Stomach (tissue), 9 donors: Measurements from ENCODE around the gene ANKDD1B. TPM values are rescaled to one million over a fixed set of nuclear protein-coding genes. Genes with fewer than 3 reads are reported as not detected.
A peak's percentile ranks its signal among the peaks of the same experiment; 100 is the strongest.
"Not testable (repeated sequence)": the region's sequence is repeated elsewhere in the genome, so short reads cannot be mapped to it uniquely, and the experiment has no call there.

Experiments used
- DNase-seq, 2 donors: peaks; one replicate each; pipeline versions ENCODE4 v3.0.0 to v3.0.0-alpha.2; 2013 to 2019
- H3K27ac ChIP-seq, 5 donors: fragments of 200-600 bp in 4 of 5; sonication (generic) in 4 of 5; one replicate each; pipeline ENCODE4 v1.5.1; 2013 to 2019; ENCODE audit warnings: mild to moderate bottlenecking in 1 of 5, moderate library complexity in 1 of 5
- H3K27me3 ChIP-seq, 3 donors: fragments of 200-600 bp; sonication (generic); one replicate each; pipeline ENCODE4 v1.5.1; 2017 to 2019; ENCODE audit warnings: mixed run types in 1 of 3
- H3K36me3 ChIP-seq, 4 donors: fragments of 200-600 bp; sonication (generic); 1 replicate in 3 of 4; 2 replicates in 1 of 4; pipeline ENCODE4 v1.5.1; 2016 to 2019
- H3K4me1 ChIP-seq, 4 donors: fragments of 200-600 bp; sonication (generic); one replicate each; pipeline ENCODE4 v1.5.1; 2016 to 2019
- H3K4me3 ChIP-seq, 4 donors: fragments of 200-600 bp; sonication (generic) in 3 of 4; one replicate each; pipeline ENCODE4 v1.5.1; 2016 to 2019; ENCODE audit warnings: mild to moderate bottlenecking in 1 of 4
- H3K9me3 ChIP-seq, 4 donors: fragments of 200-600 bp; sonication (generic); one replicate each; pipeline ENCODE4 v1.5.1; 2016 to 2019
- EP300 ChIP-seq: sonication (generic); formaldehyde crosslinking; IDR thresholded peaks from one replicate; pipeline ENCODE4 v1.6.1; 2017; ENCODE audit warnings: antibody characterized with exemption
- POLR2A ChIP-seq, 4 donors: fragments of 450-650 bp; IDR thresholded peaks; one replicate each; pipeline ENCODE4 v1.6.1; 2016; ENCODE audit warnings: antibody characterized with exemption in 4 of 4, control low read depth in 2 of 4, mild to moderate bottlenecking in 1 of 4, moderate library complexity in 1 of 4
- POLR2AphosphoS5 ChIP-seq, 3 donors: sonication (generic); formaldehyde crosslinking; IDR thresholded peaks; one replicate each; pipeline ENCODE4 v1.6.1; 2016; ENCODE audit warnings: antibody characterized with exemption in 3 of 3
- WGBS, 5 donors: extraction: QIAGEN DNeasy Blood & Tissue Kit in 3 of 5; methylation state at CpG; one replicate each; pipeline versions ENCODE4 v1.1.5 to v1.1.7; 2013 to 2018; 5-methylcytosine and 5-hydroxymethylcytosine counted together
- intact Hi-C: fragments of 100-400 bp; cut with DNase I; formaldehyde crosslinking; loops from one replicate; pipeline ENCODE4 v1.15.1; 2023; ENCODE audit warnings: low total_unique reads
- polyA plus RNA-seq, 3 donors: library from polyadenylated mRNA; stranded (reverse); fragments of 200-250 nt; gene quantifications; one replicate each; pipeline ENCODE4 v1.2.3, GENCODE V29; 2013
- total RNA-seq, 5 donors: library from RNA; depleted of rRNA; stranded (reverse); fragments of >200 nt; gene quantifications; one replicate each; pipeline versions ENCODE4 v1.1.0 to v1.2.3, GENCODE V29; 2014 to 2016
- TF ChIP-seq, protein P1 (sequence below), 7 experiments: fragments of 450-650 bp in 4 of 7; fragments of 200-600 bp in 3 of 7; sonication (generic) in 3 of 7; IDR thresholded peaks; one replicate each; pipeline ENCODE4 v1.5.1; 2016 to 2019; ENCODE audit warnings: antibody characterized with exemption in 7 of 7, control low read depth in 2 of 7, mild to moderate bottlenecking in 1 of 7
- donor health status: healthy with polysubstance abuse.
- donor health status: Bipolar disorder and iron deficiency.
- donor health status: healthy.

ANKDD1B gene
- total and polyA plus RNA-seq, 8 donors: 0.37 to 11.6 (median 3.6) TPM; not detected in 2

DNA sequence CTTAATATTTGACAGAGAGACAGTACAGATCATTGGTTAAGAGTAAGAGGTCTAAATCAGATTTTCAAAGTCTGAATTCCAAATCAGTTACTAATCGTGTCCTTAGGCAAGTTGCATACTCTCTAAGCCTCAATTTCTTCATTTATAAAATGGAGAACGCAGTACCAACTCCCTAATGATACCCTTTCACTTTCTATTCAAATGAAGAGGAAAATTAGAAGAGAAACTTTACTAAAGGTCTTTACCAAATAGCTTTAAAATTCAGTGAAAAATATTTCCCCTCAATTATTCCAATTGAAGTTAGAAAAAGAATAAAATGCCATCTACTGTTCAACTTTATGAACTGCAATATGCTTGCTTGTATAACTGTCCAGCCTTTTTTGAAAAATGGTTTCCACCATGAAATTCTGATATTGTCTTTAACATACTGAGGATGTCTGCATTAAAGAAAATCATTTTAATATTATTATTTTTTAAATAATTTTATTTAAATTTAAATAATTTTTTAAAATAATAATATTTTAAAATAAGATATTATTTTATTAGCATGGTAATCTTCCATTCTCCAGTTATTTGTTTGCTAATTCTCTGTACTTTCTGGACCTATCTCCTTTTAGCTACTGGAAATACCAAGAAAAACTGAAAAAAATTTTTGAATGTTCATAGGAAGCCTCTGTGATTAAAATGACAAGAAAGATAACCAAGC lies 70.0 kb downstream of the ANKDD1B start:
- Histone ChIP-seq H3K27me3 (no peaks in the 10 kb centered on the region), H3K27ac (peak overlapping the region in 1 of 5 donors; percentile 36), H3K36me3 (peaks cover 0 to 37% (median 30%) of the 10 kb centered on the region in 4 donors), H3K4me3 (no peak overlapping the region), H3K9me3 (no peaks in the 10 kb centered on the region), H3K4me1 (peaks cover 0 to 5% (median 0%) of the 10 kb centered on the region in 4 donors)
- WGBS, 5 donors: 34 to 69% (median 62%) methylated on average over 2 of the region's 2 CpGs
- intact Hi-C loops: no loop called here
- TF ChIP-seq, protein P1, sequence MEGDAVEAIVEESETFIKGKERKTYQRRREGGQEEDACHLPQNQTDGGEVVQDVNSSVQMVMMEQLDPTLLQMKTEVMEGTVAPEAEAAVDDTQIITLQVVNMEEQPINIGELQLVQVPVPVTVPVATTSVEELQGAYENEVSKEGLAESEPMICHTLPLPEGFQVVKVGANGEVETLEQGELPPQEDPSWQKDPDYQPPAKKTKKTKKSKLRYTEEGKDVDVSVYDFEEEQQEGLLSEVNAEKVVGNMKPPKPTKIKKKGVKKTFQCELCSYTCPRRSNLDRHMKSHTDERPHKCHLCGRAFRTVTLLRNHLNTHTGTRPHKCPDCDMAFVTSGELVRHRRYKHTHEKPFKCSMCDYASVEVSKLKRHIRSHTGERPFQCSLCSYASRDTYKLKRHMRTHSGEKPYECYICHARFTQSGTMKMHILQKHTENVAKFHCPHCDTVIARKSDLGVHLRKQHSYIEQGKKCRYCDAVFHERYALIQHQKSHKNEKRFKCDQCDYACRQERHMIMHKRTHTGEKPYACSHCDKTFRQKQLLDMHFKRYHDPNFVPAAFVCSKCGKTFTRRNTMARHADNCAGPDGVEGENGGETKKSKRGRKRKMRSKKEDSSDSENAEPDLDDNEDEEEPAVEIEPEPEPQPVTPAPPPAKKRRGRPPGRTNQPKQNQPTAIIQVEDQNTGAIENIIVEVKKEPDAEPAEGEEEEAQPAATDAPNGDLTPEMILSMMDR (IDR thresholded peaks at IDR 0.05): peak in 5 of 7 experiments; percentile 7 to 85 (median 62)
- no peak for TF ChIP-seq POLR2AphosphoS5 (IDR thresholded peaks at IDR 0.05)
- DNase-seq: peak in 1 of 2 donors; percentile 71

DNA sequence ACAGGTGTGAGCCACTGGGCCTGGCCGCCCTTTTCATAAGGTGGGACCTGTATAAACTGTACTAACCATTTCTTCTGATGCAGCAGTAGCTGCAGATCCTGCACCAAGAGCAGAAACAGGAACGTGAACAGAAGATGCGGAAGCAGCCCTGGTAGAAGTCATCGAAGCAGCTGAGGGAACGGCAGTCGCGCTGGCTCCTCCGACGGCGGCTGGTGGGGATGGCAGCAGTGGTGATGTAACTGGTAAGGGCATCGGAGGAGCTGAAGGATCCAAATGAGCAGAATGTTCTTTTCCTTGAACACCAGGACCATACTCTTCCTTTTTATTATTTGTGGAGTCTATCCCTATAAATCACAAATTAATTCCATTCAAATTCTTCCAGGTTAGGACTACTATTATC lies 73.9 kb downstream of the ANKDD1B start:
- DNase-seq: no peak
- Histone ChIP-seq H3K9me3 (no peaks in the 10 kb centered on the region), H3K36me3 (peaks cover 4 to 67% (median 61%) of the 10 kb centered on the region in 4 donors), H3K27me3 (no peaks in the 10 kb centered on the region), H3K27ac (no peak overlapping the region), H3K4me1 (peaks cover 0 to 5% (median 0%) of the 10 kb centered on the region in 4 donors), H3K4me3 (no peak overlapping the region)
- intact Hi-C loops: no loop called here
- 97 to 99% (median 98%) methylated on average over 11 of the region's 11 CpGs for WGBS, 5 donors
- no peak for TF ChIP-seq POLR2A (IDR thresholded peaks at IDR 0.05)
- TF ChIP-seq, protein P1 (IDR thresholded peaks at IDR 0.05): no peak

DNA sequence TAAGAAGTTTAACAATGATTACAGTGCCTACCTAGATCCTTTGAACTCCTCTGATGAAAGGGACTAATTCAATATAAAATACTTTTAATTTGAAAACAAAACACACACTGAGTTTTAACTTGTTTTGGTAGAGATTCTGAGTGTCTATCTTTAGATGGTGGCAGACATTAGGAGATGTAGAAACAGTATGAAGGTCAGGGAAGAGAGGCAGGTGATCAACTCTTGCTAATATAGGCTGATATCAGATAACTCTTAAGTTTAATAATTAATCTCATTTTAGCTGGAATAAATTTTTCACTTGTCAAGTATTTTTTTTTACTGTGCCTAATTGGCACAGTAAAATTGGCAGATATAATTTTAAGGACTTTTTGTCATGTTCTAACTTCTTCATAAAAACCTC lies 75.2 kb downstream of the ANKDD1B start:
- intact Hi-C loops: no loop called here
- no peak for DNase-seq
- Histone ChIP-seq H3K36me3 (peaks cover 4 to 73% (median 69%) of the 10 kb centered on the region in 4 donors), H3K9me3 (no peaks in the 10 kb centered on the region), H3K27ac (no peak overlapping the region), H3K4me3 (no peak overlapping the region), H3K27me3 (no peaks in the 10 kb centered on the region), H3K4me1 (no peaks in the 10 kb centered on the region)
- TF ChIP-seq POLR2AphosphoS5 (IDR thresholded peaks at IDR 0.05) (no peak), EP300 (no peak), POLR2A (IDR thresholded peaks at IDR 0.05) (no peak)
- TF ChIP-seq, protein P1 (IDR thresholded peaks at IDR 0.05): no peak

DNA sequence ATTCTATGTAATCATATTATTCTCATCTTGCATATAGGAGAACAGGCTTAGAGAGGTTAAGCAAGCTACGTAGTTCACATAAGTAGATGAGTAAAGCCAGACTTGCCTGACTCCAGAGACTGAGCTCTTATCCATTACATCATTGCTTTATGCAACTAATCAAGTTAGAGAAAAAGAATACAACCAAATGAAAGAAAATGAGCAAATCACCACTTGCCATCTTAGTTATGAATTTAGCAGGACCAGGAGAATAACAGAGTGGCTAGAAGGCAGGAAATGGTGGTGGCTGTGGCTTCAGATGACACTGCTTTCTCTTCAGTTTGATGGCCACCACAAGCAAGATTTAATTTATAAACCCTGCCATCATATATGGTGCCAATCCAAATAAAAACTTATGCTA lies 79.4 kb downstream of the ANKDD1B start:
- Histone ChIP-seq H3K36me3 (peaks cover 4 to 84% (median 68%) of the 10 kb centered on the region in 4 donors), H3K27me3 (no peaks in the 10 kb centered on the region), H3K9me3 (no peaks in the 10 kb centered on the region), H3K4me1 (no peaks in the 10 kb centered on the region), H3K4me3 (no peak overlapping the region), H3K27ac (no peak overlapping the region)
- TF ChIP-seq POLR2A (IDR thresholded peaks at IDR 0.05): no peak
- DNase-seq: no peak
- WGBS, 5 donors: 89 to 98% (median 96%) methylated on average over 1 of the region's 1 CpG
- intact Hi-C loops: no loop called here

DNA sequence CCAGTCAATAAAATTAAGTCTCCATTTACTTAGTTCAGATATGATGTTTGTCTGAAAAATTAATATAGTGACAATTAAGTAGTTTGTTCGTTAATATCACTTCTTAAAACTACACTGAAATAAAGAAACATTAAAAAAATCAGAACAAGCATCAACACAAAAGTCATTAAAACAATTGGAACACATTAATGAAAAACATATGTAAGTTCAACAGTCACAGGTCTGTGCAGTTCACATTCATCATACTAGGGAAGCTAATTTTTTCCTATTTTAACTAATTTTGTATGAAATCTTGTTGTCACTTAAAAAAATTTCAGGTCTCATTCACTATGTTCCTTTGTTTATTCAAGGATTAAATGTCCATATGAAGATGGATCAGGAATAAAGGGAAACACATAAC lies 83.5 kb downstream of the ANKDD1B start:
- H3K4me1 ChIP-seq: no peaks in the 10 kb centered on the region
- no peaks in the 10 kb centered on the region for H3K9me3 ChIP-seq
- TF ChIP-seq EP300: no peak
- no peak for TF ChIP-seq POLR2A (IDR thresholded peaks at IDR 0.05)
- TF ChIP-seq, protein P1 (IDR thresholded peaks at IDR 0.05): no peak
- H3K27ac ChIP-seq: no peak overlapping the region
- whole genome bisulfite sequencing, 5 donors: 94 to 98% (median 95%) methylated on average over 1 of the region's 1 CpG
- H3K4me3 ChIP-seq: no peak overlapping the region
- intact Hi-C loops: no loop called here
- peaks cover 0 to 52% (median 32%) of the 10 kb centered on the region in 4 donors for H3K36me3 ChIP-seq
- DNase-seq: no peak
- no peaks in the 10 kb centered on the region for H3K27me3 ChIP-seq

DNA sequence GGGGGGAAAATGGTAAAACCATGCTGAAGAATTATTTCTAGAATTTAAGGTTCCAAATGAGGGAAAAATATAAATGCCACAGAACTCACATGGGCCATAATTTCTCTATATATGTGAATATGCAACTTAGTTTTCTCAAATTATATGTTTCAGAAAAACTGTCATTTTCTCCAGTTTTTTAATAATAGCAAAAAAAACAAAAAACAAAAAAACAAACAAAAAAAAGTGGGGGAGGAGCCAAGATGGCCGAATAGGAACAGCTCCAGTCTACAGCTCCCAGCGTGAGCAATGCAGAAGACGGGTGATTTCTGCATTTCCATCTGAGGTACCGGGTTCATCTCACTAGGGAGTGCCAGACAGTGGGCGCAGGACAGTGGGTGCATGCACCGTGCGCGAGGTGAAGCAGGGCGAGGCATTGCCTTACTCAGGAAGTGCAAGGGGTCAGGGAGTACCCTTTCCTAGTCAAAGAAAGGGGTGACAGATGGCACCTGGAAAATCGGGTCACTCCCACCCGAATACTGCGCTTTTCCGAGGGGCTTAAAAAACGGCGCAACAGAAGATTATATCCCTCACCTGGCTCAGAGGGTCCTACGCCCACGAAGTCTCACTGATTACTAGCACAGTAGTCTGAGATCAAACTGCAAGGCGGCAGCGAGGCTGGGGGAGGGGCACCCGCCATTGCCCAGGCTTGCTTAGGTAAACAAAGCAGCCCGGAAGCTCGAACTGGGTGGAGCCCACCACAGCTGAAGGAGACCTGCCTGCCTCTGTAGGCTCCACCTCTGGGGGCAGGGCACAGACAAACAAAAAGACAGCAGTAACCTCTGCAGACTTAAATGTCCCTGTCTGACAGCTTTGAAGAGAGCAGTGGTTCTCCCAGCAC lies 84.5 kb downstream of the ANKDD1B start:
- H3K27me3 ChIP-seq, H3K27ac ChIP-seq, H3K4me3 ChIP-seq, H3K4me1 ChIP-seq, H3K9me3 ChIP-seq, intact Hi-C loops, DNase-seq: not testable (repeated sequence)
- H3K36me3 ChIP-seq: peaks cover 0 to 43% (median 22%) of the 10 kb centered on the region in 4 donors
- 87 to 93% (median 88%) methylated on average over 21 to 22 of the region's 22 CpGs for WGBS, 5 donors
